NCI-H1694 (cell line): Measurements from ENCODE around the gene WWOX.
A peak's percentile ranks its signal among the peaks of the same experiment; 100 is the strongest.

ENCODE experiments used
- DNase-seq: peaks from one replicate; lab custom pipeline; 2025; lab: John Stamatoyannopoulos, UW

The WWOX gene

DNA sequence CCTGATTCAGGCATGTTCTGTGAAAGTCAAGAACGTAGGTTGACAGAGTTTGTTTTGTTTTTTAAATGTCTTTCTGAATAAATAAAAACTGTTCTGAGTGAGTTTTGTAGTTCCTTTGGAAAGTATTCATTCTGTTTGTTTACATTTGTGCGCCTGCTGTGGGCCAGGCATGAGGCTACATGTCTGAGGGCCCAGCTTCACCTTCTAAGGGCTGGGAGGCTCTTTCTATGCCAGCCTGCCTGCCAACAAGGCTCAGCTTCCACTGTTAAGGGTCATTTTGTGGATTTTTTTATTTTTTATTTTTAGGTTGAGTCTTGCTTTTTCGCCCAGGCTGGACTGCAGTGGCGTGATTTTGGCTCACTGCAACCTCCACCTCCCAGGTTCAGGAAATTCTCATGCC lies 6.1 kb downstream of the WWOX start:
- DNase-seq, result no peak

DNA sequence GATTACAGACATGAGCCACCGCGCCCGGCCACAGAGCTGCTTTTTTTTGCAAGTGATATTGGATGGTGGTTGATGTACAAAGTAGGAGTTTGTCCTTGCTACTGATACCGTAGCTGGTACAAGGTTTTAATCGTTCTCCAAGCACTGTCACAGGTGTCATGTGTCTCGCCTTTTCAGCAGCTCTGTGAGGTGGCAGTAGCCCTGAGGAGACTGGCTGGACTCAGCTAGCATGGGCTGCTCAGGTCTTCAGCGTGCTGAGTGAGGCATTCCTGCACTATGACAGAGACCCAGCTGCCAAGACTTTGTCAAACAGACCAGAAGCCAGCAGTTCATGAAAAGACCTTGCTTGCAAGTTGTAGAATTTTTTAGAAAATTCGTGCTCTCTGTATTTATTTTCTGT lies 7.2 kb downstream of the WWOX start:
- no peak for DNase-seq

DNA sequence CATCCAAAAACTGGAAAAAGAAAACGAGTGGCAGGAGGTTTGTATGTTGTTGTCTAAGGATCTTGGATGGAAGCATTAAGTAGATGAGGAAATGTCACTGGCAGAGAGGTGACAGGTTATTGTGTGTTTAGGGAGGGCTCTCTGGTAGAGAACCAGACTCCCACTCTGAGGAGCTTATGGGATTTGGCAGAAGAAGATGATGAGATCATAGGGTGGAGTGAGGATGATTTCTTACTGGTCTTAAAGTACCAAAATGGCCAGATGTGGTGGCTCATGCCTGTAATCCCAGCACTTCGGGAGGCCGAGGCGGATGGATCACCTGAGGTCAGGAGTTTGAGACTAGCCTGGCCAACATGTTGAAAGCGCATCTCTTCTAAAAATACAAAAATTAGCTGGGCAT lies 9.0 kb downstream of the WWOX start:
- DNase-seq, result no peak

DNA sequence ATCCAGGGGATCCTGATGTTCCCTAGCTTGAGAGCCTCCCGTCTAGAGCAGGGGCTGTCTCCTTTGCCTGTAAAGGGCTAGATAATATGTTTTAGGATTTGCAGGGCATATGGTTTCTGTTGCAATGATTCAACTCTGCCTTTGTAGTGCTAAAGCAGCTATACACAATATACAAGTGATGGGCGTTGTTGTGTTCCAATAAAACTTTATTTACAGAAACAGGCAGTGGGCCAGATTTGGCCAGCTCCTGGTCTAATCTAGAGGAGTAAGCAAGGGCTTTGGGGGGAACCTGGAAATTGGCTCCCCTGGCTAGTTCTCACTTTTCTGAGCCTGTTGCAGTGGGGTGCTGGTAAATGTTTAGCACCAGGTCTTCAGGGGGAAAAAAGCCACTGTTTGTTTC lies 13.8 kb downstream of the WWOX start:
- DNase-seq, result no peak

DNA sequence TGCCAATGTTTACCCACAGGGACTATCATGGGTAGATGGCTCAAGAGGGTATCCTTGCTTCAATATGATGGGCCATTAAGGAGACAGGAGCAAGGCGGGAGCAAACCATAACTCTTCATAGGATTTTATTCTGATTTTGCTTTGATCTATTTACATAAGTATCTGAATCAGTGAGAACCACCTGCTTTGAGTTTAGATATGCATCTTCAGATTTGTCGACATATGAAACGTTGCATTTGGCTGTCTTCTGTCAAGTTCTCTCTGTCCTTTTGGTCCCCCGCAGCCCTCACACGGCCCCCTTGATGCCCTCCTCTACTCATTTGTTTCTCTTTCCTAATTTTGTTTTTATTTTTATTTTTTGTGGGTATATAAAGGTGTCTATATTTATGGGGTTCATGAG lies 16.2 kb downstream of the WWOX start:
- no peak for DNase-seq

DNA sequence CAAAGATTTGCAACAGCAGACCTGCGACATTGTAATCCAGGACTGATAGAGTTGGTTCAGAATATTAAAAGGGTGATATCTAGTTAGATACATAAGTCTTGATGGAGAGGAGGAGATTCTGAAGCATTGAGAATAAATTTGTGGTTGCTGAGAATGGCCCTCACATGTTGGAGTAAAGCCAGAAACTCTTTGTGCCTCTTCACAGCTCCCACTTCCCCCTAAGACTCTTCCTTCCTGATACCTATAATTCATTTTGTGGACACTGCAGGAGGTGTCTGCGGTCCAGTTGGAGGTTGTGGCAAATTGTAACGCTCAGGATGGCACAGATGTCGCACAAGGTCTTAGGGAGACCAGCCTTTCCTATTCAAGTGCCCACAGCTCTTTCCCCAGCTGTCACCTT lies 17.5 kb downstream of the WWOX start:
- DNase-seq, result no peak

DNA sequence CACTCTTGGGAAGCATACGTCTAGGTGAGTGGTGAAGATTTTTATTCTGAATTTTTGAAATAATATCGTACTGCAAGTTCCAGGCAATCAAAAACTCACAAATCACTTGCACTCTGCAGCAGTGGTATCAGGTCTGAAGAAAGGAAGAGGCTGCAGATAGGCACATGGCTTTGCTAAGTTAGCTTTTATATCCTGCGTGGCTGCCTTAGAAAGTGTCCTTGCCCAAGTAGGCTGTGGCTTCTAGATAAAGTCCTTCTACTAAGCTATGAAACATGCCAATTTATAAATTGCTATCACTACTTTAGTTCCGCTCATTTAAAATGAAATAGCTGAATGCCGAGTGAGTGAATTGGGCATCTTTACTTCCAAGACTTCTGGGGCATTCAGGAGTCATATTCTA lies 17.9 kb downstream of the WWOX start:
- DNase-seq, result no peak

DNA sequence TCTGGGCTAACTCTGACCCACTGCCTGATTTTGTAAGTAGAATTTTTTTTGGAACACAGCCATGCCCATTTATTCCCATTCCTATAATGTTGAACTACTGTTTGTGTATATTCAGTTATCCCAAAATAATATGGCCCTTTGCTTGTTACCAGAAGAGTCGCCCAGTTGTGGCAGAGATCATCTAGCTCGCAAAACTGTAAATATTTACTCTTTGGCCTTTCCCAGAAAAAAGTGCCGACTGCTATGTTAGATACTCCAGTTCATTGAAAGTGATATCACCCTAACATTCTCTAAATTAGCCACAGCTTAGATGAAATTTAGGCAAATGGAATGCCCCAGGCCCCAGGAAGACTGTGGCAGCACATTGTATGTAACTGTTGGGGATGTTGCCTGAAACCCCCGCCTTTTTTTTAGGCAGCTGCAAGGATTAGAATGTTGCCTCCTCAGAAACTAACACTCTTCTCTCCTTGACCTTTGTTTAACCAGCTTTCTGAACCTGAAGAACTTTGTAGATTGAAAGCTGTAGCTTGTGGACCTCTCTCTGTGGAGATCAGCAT lies 19.1 kb downstream of the WWOX start:
- no peak for DNase-seq

DNA sequence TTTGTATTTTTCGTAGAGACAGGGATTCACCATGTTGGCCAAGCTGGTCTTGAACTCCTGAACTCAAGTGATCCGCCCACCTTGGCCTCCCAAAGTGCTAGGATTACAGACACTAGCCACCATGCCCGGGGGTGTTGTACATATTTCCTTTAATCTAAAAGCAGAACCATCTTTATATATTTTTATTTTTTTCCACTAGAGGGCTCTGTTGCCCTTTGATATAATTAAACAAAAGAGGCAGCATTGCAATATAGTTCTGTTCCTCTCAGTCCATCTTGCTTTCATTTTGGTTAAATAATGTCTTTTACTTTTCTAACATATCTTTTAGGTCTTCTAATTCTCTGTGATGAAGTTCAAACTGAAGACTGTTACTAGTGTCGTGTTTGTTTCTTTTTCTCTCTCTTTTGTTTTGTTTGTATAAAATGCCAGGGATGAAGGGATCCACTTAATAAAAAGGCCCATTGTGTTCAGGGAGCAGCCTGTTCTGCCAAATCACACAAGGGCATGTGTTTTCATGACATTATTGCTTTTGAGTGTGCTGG lies 23.4 kb downstream of the WWOX start:
- peak; percentile 48 for DNase-seq

DNA sequence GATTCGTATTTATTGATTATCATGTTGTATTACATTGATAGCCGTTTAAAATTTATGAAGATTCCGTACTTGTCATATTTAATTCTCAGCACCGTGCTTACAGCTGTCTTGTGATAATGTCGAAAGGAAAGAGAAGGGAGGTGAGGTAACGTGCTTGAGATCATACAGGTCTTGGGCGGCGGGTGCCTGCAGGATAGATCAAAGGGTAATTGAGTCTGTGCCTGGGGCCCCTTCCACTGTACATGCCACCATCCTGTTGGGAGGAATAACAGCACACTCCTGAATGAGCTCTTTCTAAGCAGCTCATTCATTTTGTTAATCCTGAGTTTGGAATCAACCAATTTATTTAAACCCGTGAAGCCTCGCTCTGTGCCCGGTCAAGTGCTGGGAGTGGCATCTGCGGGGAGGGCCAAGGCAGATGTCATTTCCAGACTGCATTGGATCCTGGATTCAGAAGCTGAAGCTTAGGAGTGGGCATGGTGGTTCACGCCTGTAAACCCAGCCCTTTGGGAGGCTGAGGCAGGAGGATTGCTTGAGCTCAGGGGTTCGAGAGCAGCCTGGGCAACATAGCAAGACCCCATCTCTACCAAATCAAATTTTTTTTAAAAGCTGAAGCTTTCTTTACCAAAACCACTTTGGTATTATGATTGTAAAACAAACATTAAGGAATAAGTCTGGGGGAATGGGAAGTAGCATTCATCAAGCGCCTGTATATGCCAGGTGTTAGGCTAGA lies 25.8 kb downstream of the WWOX start:
- DNase-seq, result no peak

DNA sequence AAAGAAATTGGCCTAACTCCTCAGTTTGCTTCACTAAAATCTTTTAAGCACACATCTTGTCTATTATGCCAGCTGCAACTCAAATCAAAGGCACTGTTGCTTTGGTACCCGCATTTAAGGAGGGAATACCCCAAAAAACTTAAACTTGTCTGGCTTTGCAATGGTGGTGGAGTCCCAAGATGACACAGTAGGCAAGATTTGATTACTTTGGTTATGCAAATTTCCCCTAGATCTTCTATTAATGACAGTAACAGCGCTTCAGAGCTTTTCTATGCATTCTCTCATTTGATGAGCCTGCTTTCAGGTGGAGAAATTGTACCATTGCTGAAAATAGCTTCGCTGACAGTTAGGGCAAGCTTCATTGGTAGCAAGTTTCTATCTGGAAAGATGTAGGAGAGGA lies 27.2 kb downstream of the WWOX start:
- no peak for DNase-seq

DNA sequence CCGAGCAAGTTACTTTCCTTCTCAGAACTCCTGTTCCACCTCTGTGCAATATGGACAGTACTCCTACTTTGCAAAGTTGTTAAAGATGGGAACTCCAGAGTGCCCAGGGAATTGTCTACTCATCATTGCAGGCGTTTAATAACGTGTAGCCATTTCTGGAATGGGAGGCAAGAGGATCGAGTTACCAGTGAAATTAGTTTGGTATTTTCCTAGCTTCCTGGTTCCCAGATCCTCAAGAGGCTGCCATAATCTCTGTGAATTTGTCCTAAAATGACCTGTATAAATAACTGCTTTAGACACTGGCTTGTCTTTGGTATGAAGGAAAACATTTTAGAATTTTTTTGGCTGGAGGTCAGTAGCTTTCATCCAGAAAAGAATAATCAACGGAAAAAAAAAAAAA lies 27.7 kb downstream of the WWOX start:
- DNase-seq, result no peak

DNA sequence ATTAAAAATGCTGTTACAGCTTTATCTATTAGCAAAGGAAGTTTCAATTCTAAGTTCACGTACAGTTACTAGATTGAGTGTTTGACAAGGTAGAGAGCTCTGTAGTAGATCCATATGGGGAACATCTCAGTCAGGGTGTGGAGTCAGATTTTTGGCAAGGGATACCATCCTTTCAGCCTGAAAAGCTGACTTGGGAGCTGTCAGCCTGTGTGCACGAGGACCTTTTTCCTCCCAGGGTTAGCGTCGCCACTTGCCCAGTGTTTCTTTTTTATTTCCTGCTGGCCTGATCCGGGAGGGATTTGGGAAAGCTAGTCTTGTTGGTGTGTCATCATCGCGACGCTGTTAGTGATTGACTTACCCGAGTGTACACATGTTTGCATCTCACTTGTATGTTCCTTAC lies 29.5 kb downstream of the WWOX start:
- DNase-seq, result no peak

DNA sequence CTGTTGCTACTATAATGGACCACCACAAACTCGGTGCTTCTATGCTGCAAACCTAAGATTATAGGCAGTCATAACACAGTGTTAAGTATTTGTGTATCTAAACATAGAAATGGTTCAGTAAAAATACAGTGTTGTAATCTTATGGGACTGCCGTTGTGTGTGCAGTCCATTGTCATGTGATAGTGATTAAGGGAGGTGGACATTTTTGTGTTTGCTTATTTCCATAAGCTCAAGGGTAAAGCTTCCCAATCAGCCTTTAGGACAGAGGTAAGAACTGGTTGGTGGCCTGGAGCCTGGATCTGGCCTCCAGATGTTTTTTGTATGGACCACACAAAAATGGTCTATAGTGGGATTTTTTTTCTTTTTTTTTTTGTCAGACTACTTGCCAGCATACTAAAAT lies 29.9 kb downstream of the WWOX start:
- no peak for DNase-seq

DNA sequence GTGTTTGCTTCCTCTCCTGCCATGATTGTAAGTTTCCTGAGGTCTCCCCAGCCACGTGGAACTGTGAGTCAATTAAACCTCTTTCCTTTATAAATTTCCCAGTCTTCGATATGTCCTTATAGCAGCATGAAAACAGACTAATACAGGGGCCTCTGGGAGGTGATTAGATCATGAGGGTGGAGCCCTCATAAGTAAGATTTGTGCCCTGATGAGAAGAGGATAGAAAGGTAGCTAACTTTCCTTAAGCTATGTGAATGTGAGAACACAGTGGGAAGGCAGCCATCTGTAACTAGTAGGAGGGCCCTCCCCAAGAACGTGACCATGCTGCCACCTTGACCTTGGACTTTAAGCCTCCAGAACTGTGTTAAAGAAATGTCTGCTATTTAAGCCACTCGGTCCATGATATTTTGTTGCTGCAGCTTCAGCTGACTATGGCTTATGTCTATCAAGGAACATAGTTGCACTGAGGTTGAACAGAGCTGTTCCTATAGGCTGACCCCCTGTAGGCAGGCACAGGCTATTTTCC lies 30.7 kb downstream of the WWOX start:
- no peak for DNase-seq

DNA sequence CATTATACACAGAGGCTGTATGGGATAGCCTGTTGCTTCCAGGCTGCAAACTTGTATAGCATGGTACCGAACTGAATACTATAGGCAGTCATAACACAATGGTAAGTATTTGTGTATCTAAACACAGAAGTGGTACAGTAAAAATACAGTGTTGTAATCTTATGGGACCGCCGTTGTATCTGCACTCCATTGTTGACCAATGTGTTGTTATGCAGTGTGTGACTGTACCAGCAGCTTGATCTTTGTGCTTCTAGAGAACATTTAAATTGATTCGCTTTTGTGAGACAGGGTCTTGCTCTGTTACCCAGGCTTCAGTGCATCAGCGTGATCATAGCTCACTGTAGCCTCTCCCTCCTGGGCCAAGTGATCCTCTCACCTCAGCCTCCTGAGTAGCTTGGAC lies 31.5 kb downstream of the WWOX start:
- DNase-seq, result no peak

DNA sequence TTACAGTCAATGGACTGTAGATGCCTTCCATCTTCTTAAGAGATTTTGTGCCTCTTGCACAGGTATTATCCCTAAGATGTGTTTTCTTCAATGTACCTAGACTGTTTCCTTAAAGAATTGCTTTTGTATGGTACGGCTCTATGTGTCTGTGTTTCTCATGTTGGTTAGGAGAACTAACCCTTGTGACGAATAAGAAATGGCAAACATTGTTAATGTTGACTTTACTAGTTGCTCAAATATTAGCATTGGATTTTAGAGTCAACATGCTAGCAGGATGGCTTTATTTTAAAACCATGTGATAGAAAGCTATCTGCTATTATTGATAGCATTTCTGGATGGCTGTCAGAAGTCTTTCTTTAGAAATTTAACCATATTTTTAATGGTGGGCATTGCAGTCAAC lies 34.5 kb downstream of the WWOX start:
- no peak for DNase-seq

DNA sequence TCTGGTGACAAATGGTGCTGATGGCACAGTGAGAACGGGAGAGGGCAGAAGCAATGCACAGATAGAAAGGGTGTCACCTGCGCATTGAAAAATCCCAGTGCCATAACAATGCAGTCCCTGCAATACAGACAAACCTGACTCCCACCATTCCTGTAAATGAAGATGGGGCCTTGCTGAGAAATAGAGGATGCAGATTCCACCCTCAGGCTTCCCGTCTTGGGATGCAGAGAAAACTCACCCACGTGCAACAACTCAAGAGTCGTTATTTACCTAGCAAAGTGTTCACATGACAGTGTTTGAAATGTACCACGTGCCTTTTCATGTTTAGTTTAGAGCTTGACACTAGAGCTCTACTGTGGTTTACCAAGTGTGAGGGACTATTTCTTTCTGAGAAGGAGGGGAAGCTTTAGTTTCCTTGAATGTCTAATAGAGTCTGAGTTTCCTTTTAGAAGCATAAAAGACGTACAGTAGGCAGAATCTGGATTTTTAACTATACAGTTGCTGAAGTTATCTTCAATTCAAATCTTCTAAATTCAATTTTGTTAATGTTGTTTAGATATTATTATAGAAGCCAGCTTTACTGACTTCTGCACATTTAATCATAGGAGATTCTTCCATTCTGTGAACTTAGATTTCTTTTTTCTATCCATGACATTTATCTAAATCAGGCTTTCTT lies 35.6 kb downstream of the WWOX start:
- no peak for DNase-seq

DNA sequence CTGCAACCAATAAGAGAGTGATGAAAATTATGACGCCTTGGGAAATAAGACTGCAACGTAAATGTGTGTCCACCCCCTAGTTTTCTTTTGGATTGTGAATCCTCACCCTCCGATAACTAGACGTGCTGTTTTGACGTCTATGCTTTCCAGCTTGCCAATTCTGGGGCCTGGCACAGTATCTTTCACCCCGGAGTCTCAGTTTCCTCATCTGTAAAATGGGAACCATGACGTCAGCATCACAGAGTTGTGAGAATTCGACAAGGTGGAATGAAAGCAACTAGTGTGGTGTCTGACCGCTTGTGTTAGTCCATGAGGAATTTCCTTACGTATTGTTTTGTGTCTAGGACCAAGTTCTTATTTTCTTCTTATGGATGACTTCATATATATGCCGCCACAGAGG lies 37.7 kb downstream of the WWOX start:
- DNase-seq, result no peak

DNA sequence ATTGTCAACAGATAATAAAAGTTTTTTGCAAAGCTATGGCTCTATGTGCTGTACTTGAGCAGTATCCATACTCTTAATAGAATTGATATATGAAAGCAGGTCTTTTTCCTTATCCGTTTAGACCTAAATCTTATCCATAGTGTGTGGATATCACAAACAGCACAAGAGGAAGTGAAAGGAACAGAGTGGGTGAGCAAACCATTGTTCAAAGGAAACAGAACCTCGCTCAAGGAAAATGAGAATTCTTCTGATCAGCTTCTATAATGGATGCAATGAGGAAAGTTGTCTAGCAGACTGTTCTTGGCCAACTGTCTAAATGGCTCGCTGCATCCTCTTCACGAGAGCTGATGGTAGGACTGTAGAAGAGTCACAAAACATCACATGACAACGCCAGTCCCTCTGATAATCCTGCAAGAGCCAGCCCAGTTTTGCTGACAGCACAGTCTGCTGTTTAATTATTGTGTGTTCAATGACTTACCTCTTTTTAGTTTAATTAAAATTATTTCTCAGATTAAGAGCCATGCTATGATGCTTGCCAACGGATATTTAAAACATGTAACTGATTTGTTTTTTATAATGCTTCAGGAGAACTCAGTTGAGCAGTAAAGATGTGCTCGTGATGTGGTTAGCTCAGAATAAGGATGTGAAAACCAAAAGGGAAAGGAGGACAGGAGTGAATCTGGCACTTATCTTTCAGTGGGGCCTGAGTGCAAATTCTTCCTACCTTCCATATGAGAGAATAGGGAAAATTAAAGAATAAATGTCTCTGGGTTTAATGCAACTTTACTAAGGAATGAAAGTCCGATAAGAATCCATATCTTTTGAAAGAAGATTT lies 38.5 kb downstream of the WWOX start:
- no peak for DNase-seq

DNA sequence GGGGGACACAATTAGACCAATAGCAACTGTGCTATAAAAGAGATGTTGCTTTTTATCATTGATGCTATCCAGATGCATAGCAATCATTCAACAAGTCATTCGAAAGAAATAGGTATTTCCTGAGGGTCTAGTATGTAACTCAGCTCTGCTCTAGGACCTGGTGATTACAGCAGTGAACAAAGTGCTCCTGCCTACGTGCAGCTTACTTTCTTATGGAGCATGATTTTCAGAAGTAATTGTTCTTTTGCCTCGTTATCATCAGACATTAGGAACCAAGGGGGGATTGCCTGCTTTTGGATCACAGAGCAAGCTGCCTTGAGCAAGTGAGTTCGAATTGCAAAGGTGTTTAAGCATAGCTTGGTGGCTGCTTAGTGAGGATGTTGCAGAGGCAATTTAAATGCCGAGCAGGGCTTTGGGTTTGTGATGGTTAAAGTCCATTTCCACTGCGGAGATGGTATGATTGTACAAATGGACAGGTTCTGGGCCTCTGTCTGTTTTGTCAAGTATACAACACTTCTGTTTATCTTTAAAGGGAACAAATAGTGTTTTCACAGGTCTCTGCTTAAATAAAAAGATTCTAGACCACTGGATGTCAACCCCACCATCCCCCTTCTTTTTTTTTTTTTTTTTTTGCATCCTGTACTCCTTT lies 41.5 kb downstream of the WWOX start:
- DNase-seq, result no peak

DNA sequence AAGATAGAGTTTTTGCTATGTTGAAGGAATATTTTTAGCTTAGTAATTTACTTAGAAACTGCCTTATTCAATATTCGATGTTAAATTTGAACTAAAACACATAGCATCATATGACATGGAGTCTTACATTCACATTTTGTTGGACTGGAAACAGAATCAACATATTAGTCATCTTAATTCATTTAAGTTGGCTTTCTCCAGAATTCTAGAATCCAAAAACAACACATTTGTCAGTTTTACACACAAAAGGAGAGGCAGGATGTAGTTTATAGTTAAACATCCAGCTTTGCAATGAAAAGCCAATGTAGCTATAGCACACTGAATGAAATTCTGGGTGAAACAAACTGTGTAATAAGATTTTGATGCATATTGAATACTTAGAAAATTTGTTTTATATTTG lies 43.3 kb downstream of the WWOX start:
- no peak for DNase-seq
